ENCODE measurements around the gene SHB.

DNA sequence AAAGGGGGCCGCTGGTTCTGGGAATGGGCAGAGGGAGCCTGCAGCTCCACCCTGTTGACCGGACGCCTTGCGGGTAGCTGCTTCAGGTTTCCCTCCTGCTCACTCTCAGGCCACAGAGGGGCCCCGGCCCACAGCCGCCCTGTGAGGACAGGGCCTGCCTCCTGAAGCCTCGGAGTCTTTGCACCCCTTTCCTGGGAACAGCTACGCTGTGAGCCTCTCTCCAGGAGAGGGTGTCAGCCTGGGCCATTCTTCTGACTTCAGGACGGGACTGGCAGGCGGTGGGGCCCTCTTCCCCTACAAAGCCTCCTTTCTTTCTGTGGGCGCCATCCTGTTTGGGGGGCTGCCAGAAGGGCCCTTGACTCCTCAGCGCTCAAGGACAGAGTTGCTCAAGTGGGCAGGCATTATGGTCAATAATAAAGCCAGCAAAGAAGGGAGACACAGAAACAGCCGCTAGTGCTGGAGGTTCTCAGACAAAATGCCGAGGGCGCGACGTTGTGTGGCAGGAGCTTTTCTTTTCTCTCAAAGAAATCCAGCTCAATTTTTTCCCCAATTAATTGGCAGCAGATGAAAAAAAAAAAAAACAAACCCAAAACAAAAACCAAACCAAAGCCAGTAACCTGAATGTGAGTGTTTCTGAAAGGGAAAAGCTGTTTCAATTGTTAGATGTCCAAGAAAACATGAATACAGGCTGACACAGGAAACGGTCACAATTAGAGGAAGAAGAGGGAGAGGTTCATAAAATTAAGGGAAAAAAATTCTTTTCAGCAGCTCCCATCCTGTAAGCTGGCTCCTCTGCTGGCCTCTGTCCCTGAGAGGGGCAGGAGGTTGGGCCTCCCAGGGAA lies 152.3 kb downstream of the SHB start:
- TF ChIP-seq, protein P1, sequence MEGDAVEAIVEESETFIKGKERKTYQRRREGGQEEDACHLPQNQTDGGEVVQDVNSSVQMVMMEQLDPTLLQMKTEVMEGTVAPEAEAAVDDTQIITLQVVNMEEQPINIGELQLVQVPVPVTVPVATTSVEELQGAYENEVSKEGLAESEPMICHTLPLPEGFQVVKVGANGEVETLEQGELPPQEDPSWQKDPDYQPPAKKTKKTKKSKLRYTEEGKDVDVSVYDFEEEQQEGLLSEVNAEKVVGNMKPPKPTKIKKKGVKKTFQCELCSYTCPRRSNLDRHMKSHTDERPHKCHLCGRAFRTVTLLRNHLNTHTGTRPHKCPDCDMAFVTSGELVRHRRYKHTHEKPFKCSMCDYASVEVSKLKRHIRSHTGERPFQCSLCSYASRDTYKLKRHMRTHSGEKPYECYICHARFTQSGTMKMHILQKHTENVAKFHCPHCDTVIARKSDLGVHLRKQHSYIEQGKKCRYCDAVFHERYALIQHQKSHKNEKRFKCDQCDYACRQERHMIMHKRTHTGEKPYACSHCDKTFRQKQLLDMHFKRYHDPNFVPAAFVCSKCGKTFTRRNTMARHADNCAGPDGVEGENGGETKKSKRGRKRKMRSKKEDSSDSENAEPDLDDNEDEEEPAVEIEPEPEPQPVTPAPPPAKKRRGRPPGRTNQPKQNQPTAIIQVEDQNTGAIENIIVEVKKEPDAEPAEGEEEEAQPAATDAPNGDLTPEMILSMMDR (IDR thresholded peaks at IDR 0.05 in 2 of 3, conservative IDR thresholded peaks at IDR 0.05 in 1 of 3; ENCODE audit: borderline replicate concordance in 1 of 3, insufficient read depth in 1 of 3, low read depth in 2 of 3, low read length in 2 of 3) = no peak
- TF ChIP-seq POLR2A (IDR thresholded peaks at IDR 0.05; ENCODE audit: borderline replicate concordance, extremely low read depth, insufficient read depth, insufficient read length) = no peak
- no peak for TF ChIP-seq SP1 (IDR thresholded peaks at IDR 0.05; ENCODE audit: low read depth)
- TF ChIP-seq SRF (IDR thresholded peaks at IDR 0.05; ENCODE audit: low read depth) = no peak
- no peak for TF ChIP-seq SIN3A (IDR thresholded peaks at IDR 0.05; ENCODE audit: low read depth)
- no peak for TF ChIP-seq POLR2AphosphoS5 (IDR thresholded peaks at IDR 0.05; ENCODE audit: low read depth, low read length)
